Parathyroid adenoma (tissue), 2 donors: ENCODE data around the gene RBPJ.

Experiments
- H2AFZ ChIP-seq: fragments of 300-600 bp; sonication (generic); one replicate; pipeline ENCODE4 v1.7.0; 2017; ENCODE audit warnings: antibody characterized with exemption, mild to moderate bottlenecking
- H3K27ac ChIP-seq: fragments of 300-600 bp; sonication (generic); one replicate; pipeline ENCODE4 v1.7.0; 2017
- H3K27me3 ChIP-seq: fragments of 300-600 bp; sonication (generic); one replicate; pipeline ENCODE4 v1.7.0; 2017; ENCODE audit warnings: low read length; ENCODE audit not compliant: control insufficient read depth, insufficient read depth
- H3K36me3 ChIP-seq: fragments of 300-600 bp; sonication (generic); one replicate; pipeline ENCODE4 v1.7.0; 2017; ENCODE audit warnings: low read length; ENCODE audit not compliant: control insufficient read depth, insufficient read depth
- H3K4me1 ChIP-seq: fragments of 300-600 bp; sonication (generic); one replicate; pipeline ENCODE4 v1.7.0; 2017; ENCODE audit warnings: control low read depth
- H3K4me2 ChIP-seq: fragments of 300-600 bp; sonication (generic); one replicate; pipeline ENCODE4 v1.7.0; 2017; ENCODE audit warnings: low read length
- H3K4me3 ChIP-seq: fragments of 300-600 bp; sonication (generic); one replicate; pipeline ENCODE4 v1.7.0; 2017; ENCODE audit warnings: low read depth, low read length
- H3K79me2 ChIP-seq: fragments of 300-600 bp; sonication (generic); one replicate; pipeline ENCODE4 v1.7.0; 2017; ENCODE audit warnings: control low read depth
- H3K9ac ChIP-seq: fragments of 300-600 bp; sonication (generic); one replicate; pipeline ENCODE4 v1.7.0; 2017; ENCODE audit warnings: mild to moderate bottlenecking
- H3K9me3 ChIP-seq: fragments of 300-600 bp; sonication (generic); one replicate; pipeline ENCODE4 v1.7.0; 2017; ENCODE audit warnings: low read length; ENCODE audit not compliant: control insufficient read depth
- CTCF ChIP-seq: fragments of 300-600 bp; sonication (generic); IDR thresholded peaks from one replicate; pipeline ENCODE4 v1.7.0; 2017; ENCODE audit warnings: antibody characterized with exemption, mild to moderate bottlenecking
- donor health status: primary hyperparathyroidism.

The RBPJ gene

GRCh38 chr4:26375551-26375950 lies 54.7 kb downstream of the RBPJ start:
- Histone ChIP-seq H3K36me3 (no peaks in the 10 kb centered on the region), H3K79me2 (peaks cover 22% of the 10 kb centered on the region), H2AFZ (no peak overlapping the region), H3K9me3 (no peaks in the 10 kb centered on the region), H3K27me3 (no peaks in the 10 kb centered on the region), H3K4me1 (no peaks in the 10 kb centered on the region), H3K9ac (no peak overlapping the region), H3K4me2 (no peak overlapping the region), H3K27ac (no peak overlapping the region), H3K4me3 (no peak overlapping the region)
- no peak for TF ChIP-seq CTCF

- H3K9me3 ChIP-seq: no peaks in the 10 kb centered on the region
- H3K9ac ChIP-seq: no peak overlapping the region
- H3K4me3 ChIP-seq: no peak overlapping the region
- H2AFZ ChIP-seq: no peak overlapping the region
- H3K4me1 ChIP-seq: no peaks in the 10 kb centered on the region
- no peak overlapping the region for H3K27ac ChIP-seq
- no peak overlapping the region for H3K4me2 ChIP-seq
- no peaks in the 10 kb centered on the region for H3K36me3 ChIP-seq
- TF ChIP-seq CTCF: no peak
- no peaks in the 10 kb centered on the region for H3K27me3 ChIP-seq
- peaks cover 22% of the 10 kb centered on the region for H3K79me2 ChIP-seq
Measured at GRCh38 chr4:26377328-26378311, 56.8 kb downstream of the RBPJ start.

- Histone ChIP-seq H3K9ac (no peak overlapping the region), H3K9me3 (no peaks in the 10 kb centered on the region), H3K27me3 (no peaks in the 10 kb centered on the region), H2AFZ (no peak overlapping the region), H3K4me1 (no peaks in the 10 kb centered on the region), H3K79me2 (peaks cover 18% of the 10 kb centered on the region), H3K27ac (no peak overlapping the region), H3K4me2 (no peak overlapping the region), H3K4me3 (no peak overlapping the region), H3K36me3 (no peaks in the 10 kb centered on the region)
- no peak for TF ChIP-seq CTCF
Measured at GRCh38 chr4:26379837-26380236, 59.0 kb downstream of the RBPJ start.

- Histone ChIP-seq H3K36me3 (no peaks in the 10 kb centered on the region), H3K27ac (no peak overlapping the region), H3K27me3 (no peaks in the 10 kb centered on the region), H3K4me2 (no peak overlapping the region), H3K4me3 (no peak overlapping the region), H3K9ac (no peak overlapping the region), H2AFZ (no peak overlapping the region), H3K79me2 (peaks cover 16% of the 10 kb centered on the region), H3K9me3 (no peaks in the 10 kb centered on the region), H3K4me1 (no peaks in the 10 kb centered on the region)
- no peak for TF ChIP-seq CTCF
Measured at GRCh38 chr4:26380740-26381139, 59.9 kb downstream of the RBPJ start.
